IMR-90 (cell line): ENCODE results near the gene ATP5F1D. TPM values are rescaled to one million over a fixed set of nuclear protein-coding genes. Genes with fewer than 3 reads are reported as not detected.

Experiments used
- ATAC-seq: fragments of 200-7000 bp; cut with Tn5 transposase; 2 replicates; pipeline ENCODE4 v1.9.1; 2020; ENCODE audit warnings: low read depth, mild to moderate bottlenecking, moderate library complexity
- BruUV-seq: library from RNA; stranded (reverse); fragments of 400-500 nt; replicated peaks from 2 replicates; lab custom pipeline; 2021; lab: Mats Ljungman, UMichigan
- CTCF ChIA-PET: fragments of 300-600 bp; formaldehyde crosslinking; extraction: SDS; loops from one replicate; lab custom pipeline; 2021; ENCODE audit warnings: antibody characterized with exemption; lab: Yijun Ruan, JAX
- POLR2A ChIA-PET: fragments of 300-600 bp; sonication (Branson Sonifier 250); formaldehyde crosslinking; loops from one replicate; lab custom pipeline; 2022; ENCODE audit warnings: antibody characterized with exemption; ENCODE audit not compliant: unreplicated experiment; lab: Charles Lee
- DNase-seq: peaks from one replicate; pipeline ENCODE4 v3.0.0; 2013
- H2AFZ ChIP-seq: replicated peaks from 2 replicates; pipeline ENCODE3; 2013; ENCODE audit warnings: low read length, mild to moderate bottlenecking; ENCODE audit not compliant: poor library complexity
- H2AK5ac ChIP-seq: 2 replicates; pipeline ENCODE4 v1.6.1; 2013; ENCODE audit warnings: low read depth, low read length, inconsistent platforms
- H2AK9ac ChIP-seq: replicated peaks from 2 replicates; pipeline ENCODE3; 2013; ENCODE audit warnings: mild to moderate bottlenecking, low read depth, low read length, moderate library complexity; ENCODE audit not compliant: poor library complexity
- H2BK120ac ChIP-seq: 2 replicates; pipeline ENCODE4 v1.6.1; 2013; ENCODE audit warnings: low read depth, low read length, inconsistent platforms
- H2BK15ac ChIP-seq: 3 replicates; pipeline ENCODE4 v1.6.1; 2013; ENCODE audit warnings: low read depth, low read length, inconsistent platforms
- H2BK20ac ChIP-seq: 2 replicates; pipeline ENCODE4 v1.6.1; 2013; ENCODE audit warnings: low read depth, mild to moderate bottlenecking, inconsistent platforms, low read length, moderate library complexity
- H2BK5ac ChIP-seq: 2 replicates; pipeline ENCODE4 v1.6.1; 2013; ENCODE audit warnings: mild to moderate bottlenecking, low read depth, low read length, inconsistent platforms; ENCODE audit not compliant: poor library complexity, severe bottlenecking
- H3K14ac ChIP-seq: replicated peaks from 2 replicates; pipeline ENCODE4 v1.6.1; 2013; ENCODE audit warnings: low read depth, low read length, inconsistent platforms
- H3K18ac ChIP-seq: 2 replicates; pipeline ENCODE4 v1.6.1; 2013; ENCODE audit warnings: low read depth, low read length, control low read depth
- H3K23ac ChIP-seq: 2 replicates; pipeline ENCODE4 v1.6.1; 2013; ENCODE audit warnings: low read depth, low read length, inconsistent platforms
- H3K27ac ChIP-seq: 2 replicates; pipeline ENCODE4 v1.5.1; 2013; ENCODE audit warnings: mild to moderate bottlenecking, control low read depth, low read length; ENCODE audit not compliant: insufficient read depth
- H3K27me3 ChIP-seq: 2 replicates; pipeline ENCODE4 v1.6.1; 2013; ENCODE audit warnings: low read length; ENCODE audit not compliant: control insufficient read depth, insufficient read depth
- H3K36me3 ChIP-seq: 2 replicates; pipeline ENCODE4 v1.6.1; 2013; ENCODE audit warnings: low read length, mixed read lengths; ENCODE audit not compliant: control insufficient read depth, insufficient read depth
- H3K4ac ChIP-seq: 2 replicates; pipeline ENCODE4 v1.6.1; 2013; ENCODE audit warnings: low read depth, low read length, inconsistent platforms
- H3K4me1 ChIP-seq: 2 replicates; pipeline ENCODE4 v1.6.1; 2013; ENCODE audit warnings: low read length, mixed read lengths; ENCODE audit not compliant: control insufficient read depth, insufficient read depth
- H3K4me2 ChIP-seq: 2 replicates; pipeline ENCODE4 v1.6.1; 2013; ENCODE audit warnings: low read depth, mild to moderate bottlenecking, control low read depth, low read length, moderate library complexity
- H3K4me3 ChIP-seq: 2 replicates; pipeline ENCODE4 v1.5.1; 2013; ENCODE audit warnings: low read depth, mild to moderate bottlenecking, control low read depth, low read length, moderate library complexity; ENCODE audit not compliant: insufficient read depth
- H3K56ac ChIP-seq: 2 replicates; pipeline ENCODE4 v1.6.1; 2013; ENCODE audit warnings: low read length, inconsistent platforms; ENCODE audit not compliant: insufficient read depth; ENCODE audit errors: extremely low read depth
- H3K79me1 ChIP-seq, 2 experiments: 2 replicates each; pipeline ENCODE4 v1.6.1; 2013; ENCODE audit warnings: low read length in 2 of 2, inconsistent platforms in 1 of 2, low read depth in 1 of 2
- H3K9ac ChIP-seq: 2 replicates; pipeline ENCODE4 v1.6.1; 2013; ENCODE audit warnings: low read depth, low read length, control low read depth
- H3K9me1 ChIP-seq: 2 replicates; pipeline ENCODE4 v1.6.1; 2013; ENCODE audit warnings: low read length, inconsistent platforms; ENCODE audit not compliant: insufficient read depth
- H3K9me3 ChIP-seq: 2 replicates; pipeline ENCODE4 v1.6.1; 2013; ENCODE audit warnings: low read length; ENCODE audit not compliant: control insufficient read depth, insufficient read depth
- H4K20me1 ChIP-seq: 2 replicates; pipeline ENCODE4 v1.6.1; 2013; ENCODE audit warnings: low read length, inconsistent platforms; ENCODE audit not compliant: insufficient read depth
- H4K5ac ChIP-seq: 2 replicates; pipeline ENCODE4 v1.6.1; 2013; ENCODE audit warnings: mild to moderate bottlenecking, low read depth, low read length, control low read depth
- H4K8ac ChIP-seq, 2 experiments: 2 replicates each; pipeline ENCODE4 v1.6.1; 2013; ENCODE audit warnings: low read depth in 2 of 2, low read length in 2 of 2, control low read depth in 1 of 2, inconsistent platforms in 1 of 2
- H4K91ac ChIP-seq: 2 replicates; pipeline ENCODE4 v1.6.1; 2013; ENCODE audit warnings: low read depth, low read length, inconsistent platforms; ENCODE audit not compliant: insufficient read depth
- BHLHE40 ChIP-seq: fragments of 150-350 bp; IDR thresholded peaks from 2 replicates; pipeline ENCODE4 v1.6.1; 2016; ENCODE audit warnings: mild to moderate bottlenecking, low read depth, low read length
- CEBPB ChIP-seq: IDR thresholded peaks from 2 replicates; pipeline ENCODE4 v1.6.1; 2012; ENCODE audit warnings: low read depth, low read length, improper control_type of control experiment
- CHD1 ChIP-seq: IDR thresholded peaks from 2 replicates; pipeline ENCODE4 v1.6.1; 2012; ENCODE audit warnings: low read depth, low read length, improper control_type of control experiment
- FOS ChIP-seq: fragments of 150-350 bp; IDR thresholded peaks from 2 replicates; pipeline ENCODE4 v1.6.1; 2016; ENCODE audit warnings: low read depth, low read length
- MAFK ChIP-seq: IDR thresholded peaks from 2 replicates; pipeline ENCODE4 v1.6.1; 2012; ENCODE audit warnings: low read depth, low read length, improper control_type of control experiment
- MAZ ChIP-seq: IDR thresholded peaks from 2 replicates; pipeline ENCODE4 v1.6.1; 2012; ENCODE audit warnings: low read depth, mild to moderate bottlenecking, low read length, improper control_type of control experiment, moderate library complexity, borderline replicate concordance
- MXI1 ChIP-seq: IDR thresholded peaks from 2 replicates; pipeline ENCODE4 v1.6.1; 2012; ENCODE audit warnings: low read depth, mild to moderate bottlenecking, low read length, moderate library complexity, borderline replicate concordance
- NFE2L2 ChIP-seq: fragments of 150-350 bp; IDR thresholded peaks from 2 replicates; pipeline ENCODE4 v1.6.1; 2016; ENCODE audit warnings: low read depth, mild to moderate bottlenecking, low read length
- POLR2A ChIP-seq: IDR thresholded peaks from 2 replicates; pipeline ENCODE4 v1.6.1; 2012; ENCODE audit warnings: mild to moderate bottlenecking, low read depth, low read length
- RAD21 ChIP-seq: IDR thresholded peaks from 2 replicates; pipeline ENCODE4 v1.6.1; 2012; ENCODE audit warnings: low read length, improper control_type of control experiment
- RCOR1 ChIP-seq: IDR thresholded peaks from 2 replicates; pipeline ENCODE4 v1.6.1; 2012; ENCODE audit warnings: mild to moderate bottlenecking, low read length, improper control_type of control experiment; ENCODE audit not compliant: insufficient replicate concordance
- RFX5 ChIP-seq: IDR thresholded peaks from 2 replicates; pipeline ENCODE4 v1.8.0; 2012; ENCODE audit warnings: low read depth, mild to moderate bottlenecking, low read length, moderate library complexity
- SMC3 ChIP-seq: fragments of 150-350 bp; IDR thresholded peaks from 2 replicates; pipeline ENCODE4 v1.6.1; 2016; ENCODE audit warnings: low read depth, mild to moderate bottlenecking, antibody characterized with exemption, low read length, moderate library complexity
- WGBS, 2 experiments: methylation state at CpG; one replicate each; pipeline versions ENCODE4 v1.1.5 to v1.1.7; 2013; ENCODE audit warnings: missing lambda C conversion rate in 2 of 2; ENCODE audit not compliant: insufficient read length in 1 of 2; ENCODE audit errors: extremely low coverage in 2 of 2; 5-methylcytosine and 5-hydroxymethylcytosine counted together
- dilution Hi-C: fragments of 300-500 bp; cut with HindIII; formaldehyde crosslinking; loops from one replicate; pipeline ENCODE4 v1.14.3; 2018; ENCODE audit warnings: low sequenced_read_pairs; ENCODE audit not compliant: unreplicated experiment
- in situ Hi-C: fragments of 300-500 bp; cut with MboI; formaldehyde crosslinking; loops from 3 replicates; pipeline ENCODE4 v1.14.3; 2019; ENCODE audit warnings: low sequenced_read_pairs, inconsistent platforms, mixed read lengths
- intact Hi-C: fragments of 100-400 bp; cut with micrococcal nuclease; formaldehyde crosslinking; loops from 2 replicates; pipeline ENCODE4 v1.10.0; 2022
- polyA plus RNA-seq, 3 experiments: library from polyadenylated mRNA; depleted of rRNA; stranded (reverse); fragments of >200 nt; gene quantifications; 2 replicates each; pipeline ENCODE4 v1.2.3, GENCODE V29; 2012; ENCODE audit warnings: low replicate concordance in 1 of 3
- total RNA-seq: library from RNA; depleted of rRNA; stranded (reverse); fragments of >200 nt; gene quantifications from 2 replicates; pipeline ENCODE4 v1.2.3, GENCODE V29; 2012
- TF ChIP-seq, protein P1 (sequence below): fragments of 150-350 bp; IDR thresholded peaks from 2 replicates; pipeline ENCODE4 v1.6.1; 2017; ENCODE audit warnings: mild to moderate bottlenecking, antibody characterized with exemption, low read length, low read depth
- TF ChIP-seq, protein P2 (sequence below): conservative IDR thresholded peaks from 2 replicates; pipeline ENCODE4 v1.5.1; 2012; ENCODE audit warnings: mild to moderate bottlenecking, low read depth, low read length, improper control_type of control experiment

The ATP5F1D gene
- total and polyA plus RNA-seq, 2 of the 4 experiments (the other 2 are of a cell fraction): 7.3 to 140 TPM

- Histone ChIP-seq H2BK20ac (peak overlapping the region; percentile 35; the same call in 1 of the 2 replicates), H3K36me3 (peaks cover 14% of the 10 kb centered on the region; the same call in 1 of the 2 replicates), H4K20me1 (peaks cover 78% of the 10 kb centered on the region), H4K5ac (0 out of 2 replicates have a peak overlapping the region, but pooled peaks have one; percentile 7), H3K9ac (no peak overlapping the region), H3K27ac (peak overlapping the region; percentile 15), H2AK9ac (peak overlapping the region; percentile 62), H4K91ac (peak overlapping the region; percentile 60), H2BK15ac (no peak overlapping the region), H3K4ac (peak overlapping the region; percentile 69), H2BK120ac (peak overlapping the region; percentile 43; the same call in 1 of the 2 replicates), H3K9me1 (peaks cover 25% of the 10 kb centered on the region), H3K23ac (peak overlapping the region; percentile 23; the same call in 1 of the 2 replicates), H2AFZ (no peak overlapping the region), H2AK5ac (peak overlapping the region; percentile 98), H3K14ac (0 out of 2 replicates have a peak overlapping the region, but pooled peaks have one; percentile 19), H3K4me3 (no peak overlapping the region), H3K4me2 (no peak overlapping the region), H3K27me3 (no peaks in the 10 kb centered on the region), H3K79me1 (peaks cover 15 to 92% of the 10 kb centered on the region in 2 experiments), H2BK5ac (peak overlapping the region; percentile 19), H3K4me1 (peaks cover 25% of the 10 kb centered on the region), H3K9me3 (no peaks in the 10 kb centered on the region), H3K56ac (no peak overlapping the region), H4K8ac (peak overlapping the region; percentile 16 to 58; a peak in 3 of 4 replicates), H3K18ac (no peak overlapping the region)
- intact Hi-C loops (no loop called here), dilution Hi-C loops (no loop called here), in situ Hi-C loops (no loop called here)
- ATAC-seq (peak; percentile 27), DNase-seq (peak; percentile 58)
- WGBS, 2 experiments: 90% methylated on average over 27 of the region's 39 CpGs; no CpG with 5 or more reads in 1 of the 2 experiments
- ChIA-PET CTCF (no interaction called here), POLR2A (no interaction called here)
- no TSS peak for BruUV-seq
- TF ChIP-seq, protein P1, sequence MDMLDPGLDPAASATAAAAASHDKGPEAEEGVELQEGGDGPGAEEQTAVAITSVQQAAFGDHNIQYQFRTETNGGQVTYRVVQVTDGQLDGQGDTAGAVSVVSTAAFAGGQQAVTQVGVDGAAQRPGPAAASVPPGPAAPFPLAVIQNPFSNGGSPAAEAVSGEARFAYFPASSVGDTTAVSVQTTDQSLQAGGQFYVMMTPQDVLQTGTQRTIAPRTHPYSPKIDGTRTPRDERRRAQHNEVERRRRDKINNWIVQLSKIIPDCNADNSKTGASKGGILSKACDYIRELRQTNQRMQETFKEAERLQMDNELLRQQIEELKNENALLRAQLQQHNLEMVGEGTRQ: no peak
- TF ChIP-seq RCOR1 (no peak), MAFK (no peak), CEBPB (no peak), NFE2L2 (no peak), SMC3 (no peak), RAD21 (no peak), POLR2A (no peak), MXI1 (no peak), FOS (no peak), RFX5 (0 out of 2 replicates have a peak, but pooled peaks have one; percentile 10), MAZ (0 out of 2 replicates have a peak, but pooled peaks have one; percentile 10), CHD1 (no peak), BHLHE40 (no peak)
- TF ChIP-seq, protein P2, sequence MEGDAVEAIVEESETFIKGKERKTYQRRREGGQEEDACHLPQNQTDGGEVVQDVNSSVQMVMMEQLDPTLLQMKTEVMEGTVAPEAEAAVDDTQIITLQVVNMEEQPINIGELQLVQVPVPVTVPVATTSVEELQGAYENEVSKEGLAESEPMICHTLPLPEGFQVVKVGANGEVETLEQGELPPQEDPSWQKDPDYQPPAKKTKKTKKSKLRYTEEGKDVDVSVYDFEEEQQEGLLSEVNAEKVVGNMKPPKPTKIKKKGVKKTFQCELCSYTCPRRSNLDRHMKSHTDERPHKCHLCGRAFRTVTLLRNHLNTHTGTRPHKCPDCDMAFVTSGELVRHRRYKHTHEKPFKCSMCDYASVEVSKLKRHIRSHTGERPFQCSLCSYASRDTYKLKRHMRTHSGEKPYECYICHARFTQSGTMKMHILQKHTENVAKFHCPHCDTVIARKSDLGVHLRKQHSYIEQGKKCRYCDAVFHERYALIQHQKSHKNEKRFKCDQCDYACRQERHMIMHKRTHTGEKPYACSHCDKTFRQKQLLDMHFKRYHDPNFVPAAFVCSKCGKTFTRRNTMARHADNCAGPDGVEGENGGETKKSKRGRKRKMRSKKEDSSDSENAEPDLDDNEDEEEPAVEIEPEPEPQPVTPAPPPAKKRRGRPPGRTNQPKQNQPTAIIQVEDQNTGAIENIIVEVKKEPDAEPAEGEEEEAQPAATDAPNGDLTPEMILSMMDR: no peak
These were observed 27.9 kb upstream of the ATP5F1D start for GRCh38 chr19:1213391-1214286.
